SJCRH30 (cell line): Measurements from ENCODE around the gene RGR. TPM values are rescaled to one million over a fixed set of nuclear protein-coding genes. Genes with fewer than 3 reads are reported as not detected.

ENCODE experiments used
- total RNA-seq: library from RNA; depleted of rRNA; stranded (reverse); fragments of >200 nt; shearing (Covaris generic); gene quantifications from 2 replicates; pipeline ENCODE4 v1.2.3, GENCODE V29; 2014; rRNA removed

RGR gene
- total RNA-seq, 1 experiment from 2014 or later = 1.1 TPM

Other genes with a start within 250 kb of the RGR start
- 123 and 125 TPM in 2 replicates for gene GHITM, start 105.5 kb upstream of the RGR start, total RNA-seq
- gene GPR15LG, start 71.3 kb upstream of the RGR start, total RNA-seq = not detected in 2 replicates
- 0.10 TPM in 1 of 2 replicates, not detected in the other for gene CDHR1, start 50.5 kb upstream of the RGR start, total RNA-seq
- not detected in 2 replicates for gene LRIT2, start 19.5 kb upstream of the RGR start, total RNA-seq
- not detected in 2 replicates for gene LRIT1, start 3.5 kb upstream of the RGR start, total RNA-seq
- 14.4 and 16.5 TPM in 2 replicates for gene CCSER2, start 83.5 kb downstream of the RGR start, total RNA-seq